SK-N-SH (cell line): ENCODE results near the gene PSENEN. TPM values are rescaled to one million over a fixed set of nuclear protein-coding genes. Genes with fewer than 3 reads are reported as not detected.
A peak's percentile ranks its signal among the peaks of the same experiment; 100 is the strongest.
"Not testable (repeated sequence)": the region's sequence is repeated elsewhere in the genome, so short reads cannot be mapped to it uniquely, and the experiment has no call there.

Experiments used
- CTCF ChIA-PET: fragments of 300-600, 350-600 bp; formaldehyde crosslinking; extraction: SDS; loops from one replicate; lab custom pipeline; 2021; lab: Yijun Ruan, JAX
- POLR2A ChIA-PET: fragments of 350-600 bp; sonication (Branson Sonifier 250); formaldehyde crosslinking; extraction: SDS; loops from one replicate; lab custom pipeline; 2020; ENCODE audit warnings: antibody characterized with exemption, inconsistent platforms; lab: Yijun Ruan, JAX
- DNase-seq: peaks from one replicate; pipeline ENCODE4 v3.0.0; 2012
- H2AFZ ChIP-seq: fragments of 200-600 bp; sonication (generic); 2 replicates; pipeline ENCODE4 v1.8.1; 2016; ENCODE audit warnings: antibody characterized with exemption, mild to moderate bottlenecking, low read depth
- H3F3A ChIP-seq: fragments of 200-600 bp; sonication (generic); replicated peaks from 2 replicates; pipeline ENCODE3; 2016; ENCODE audit warnings: antibody characterized with exemption, mild to moderate bottlenecking; ENCODE audit not compliant: insufficient read depth
- H3K27ac ChIP-seq, 2 experiments: fragments of 200-500 bp in 1 of 2; fragments of 200-600 bp in 1 of 2; sonication (Bioruptor generic) in 1 of 2; sonication (generic), shearing (Covaris generic) in 1 of 2; 2 replicates each; pipeline versions ENCODE4 v1.5.1 to v1.6.1; 2014 to 2016; ENCODE audit warnings: low read depth in 2 of 2, inconsistent platforms in 1 of 2, low read length in 1 of 2, mild to moderate bottlenecking in 1 of 2, mixed read lengths in 1 of 2
- H3K27me3 ChIP-seq: fragments of 200-600 bp; sonication (generic), shearing (Covaris generic); 2 replicates; pipeline ENCODE4 v1.6.1; 2016; ENCODE audit warnings: mixed run types; ENCODE audit not compliant: insufficient read depth
- H3K36me3 ChIP-seq, 2 experiments: fragments of 200-500 bp in 1 of 2; fragments of 200-600 bp in 1 of 2; sonication (Bioruptor generic) in 1 of 2; sonication (generic) in 1 of 2; replicated peaks in 1 of 2; 2 replicates each; pipeline versions ENCODE3 to v1.5.1; 2014 to 2016; ENCODE audit warnings: low read length in 1 of 2, mild to moderate bottlenecking in 1 of 2; ENCODE audit not compliant: insufficient read depth in 2 of 2, control insufficient read depth in 1 of 2
- H3K4me1 ChIP-seq, 2 experiments: fragments of 200-500 bp in 1 of 2; fragments of 200-600 bp in 1 of 2; sonication (Bioruptor generic) in 1 of 2; sonication (generic), shearing (Covaris generic) in 1 of 2; 2 replicates each; pipeline versions ENCODE4 v1.5.1 to v1.6.1; 2014 to 2016; ENCODE audit warnings: low read depth in 1 of 2, low read length in 1 of 2, mixed run types in 1 of 2; ENCODE audit not compliant: insufficient read depth in 2 of 2, control insufficient read depth in 1 of 2
- H3K4me2 ChIP-seq: fragments of 200-600 bp; sonication (generic), shearing (Covaris generic); 2 replicates; pipeline ENCODE4 v1.6.1; 2017; ENCODE audit warnings: mixed run types
- H3K4me3 ChIP-seq, 2 experiments: fragments of 200-500 bp in 1 of 2; fragments of 200-600 bp in 1 of 2; sonication (Bioruptor generic) in 1 of 2; sonication (generic), shearing (Covaris generic) in 1 of 2; 2 replicates each; pipeline versions ENCODE4 v1.5.1 to v1.8.1; 2014 to 2016; ENCODE audit warnings: low read depth in 2 of 2, inconsistent platforms in 1 of 2, low read length in 1 of 2, mild to moderate bottlenecking in 1 of 2, mixed read lengths in 1 of 2, moderate library complexity in 1 of 2
- H3K79me2 ChIP-seq: fragments of 200-600 bp; sonication (generic); 2 replicates; pipeline ENCODE4 v1.8.1; 2017; ENCODE audit warnings: mild to moderate bottlenecking; ENCODE audit not compliant: insufficient read depth
- H3K9ac ChIP-seq: fragments of 200-600 bp; sonication (generic); 2 replicates; pipeline ENCODE4 v1.6.1; 2017; ENCODE audit warnings: mixed run types
- H3K9me2 ChIP-seq: fragments of 200-600 bp; sonication (generic); 2 replicates; pipeline ENCODE4 v1.6.1; 2017; ENCODE audit warnings: mixed run types
- H3K9me3 ChIP-seq: fragments of 200-600 bp; sonication (generic); 2 replicates; pipeline ENCODE4 v1.6.1; 2017; ENCODE audit warnings: mixed run types, mild to moderate bottlenecking, moderate library complexity
- H4K20me1 ChIP-seq: fragments of 200-600 bp; sonication (generic); 2 replicates; pipeline ENCODE4 v1.6.1; 2017; ENCODE audit warnings: mild to moderate bottlenecking, mixed run types; ENCODE audit not compliant: insufficient read depth
- ELF1 ChIP-seq: IDR thresholded peaks from 2 replicates; pipeline ENCODE4 v1.4.0; 2012
- FOSL2 ChIP-seq: IDR thresholded peaks from 2 replicates; pipeline ENCODE4 v1.4.0; 2012; ENCODE audit warnings: low read depth, mild to moderate bottlenecking, moderate library complexity, borderline replicate concordance
- FOXJ3 ChIP-seq: sonication (generic); formaldehyde crosslinking; IDR thresholded peaks from 2 replicates; pipeline ENCODE4 v1.5.1; 2020; ENCODE audit warnings: mild to moderate bottlenecking, missing genetic modification reagents
- FOXM1 ChIP-seq: IDR thresholded peaks from 2 replicates; pipeline ENCODE4 v1.4.0; 2012; ENCODE audit warnings: low read depth, mild to moderate bottlenecking
- GABPA ChIP-seq: IDR thresholded peaks from 2 replicates; pipeline ENCODE4 v1.4.0; 2012; ENCODE audit warnings: low read depth, mild to moderate bottlenecking
- GATA2 ChIP-seq: sonication (generic); formaldehyde crosslinking; IDR thresholded peaks from 2 replicates; pipeline ENCODE4 v1.5.0; 2020; ENCODE audit warnings: mild to moderate bottlenecking, missing genetic modification reagents
- JUND ChIP-seq: IDR thresholded peaks from 2 replicates; pipeline ENCODE4 v1.4.0; 2012
- MXI1 ChIP-seq: IDR thresholded peaks from 2 replicates; pipeline ENCODE4 v1.6.1; 2012; ENCODE audit warnings: mild to moderate bottlenecking, low read depth, low read length, improper control_type of control experiment
- POLR2AphosphoS5 ChIP-seq: IDR thresholded peaks from 2 replicates; pipeline ENCODE4 v1.6.1; 2012; ENCODE audit warnings: low read depth, low read length
- RAD21 ChIP-seq: IDR thresholded peaks from 2 replicates; pipeline ENCODE4 v1.6.1; 2012; ENCODE audit warnings: mild to moderate bottlenecking, low read length
- RFX5 ChIP-seq: IDR thresholded peaks from 2 replicates; pipeline ENCODE4 v1.6.1; 2012; ENCODE audit warnings: mild to moderate bottlenecking, improper control_type of control experiment, low read length
- RXRA ChIP-seq: IDR thresholded peaks from 2 replicates; pipeline ENCODE4 v1.4.0; 2012; ENCODE audit warnings: low read depth, mild to moderate bottlenecking, borderline replicate concordance
- SMC3 ChIP-seq: IDR thresholded peaks from 2 replicates; pipeline ENCODE4 v1.6.1; 2012; ENCODE audit warnings: low read depth, low read length, improper control_type of control experiment
- TCF12 ChIP-seq: IDR thresholded peaks from 2 replicates; pipeline ENCODE4 v1.4.0; 2012
- WGBS: methylation state at CpG from one replicate; pipeline ENCODE4 v1.1.6; 2017; ENCODE audit warnings: low lambda C conversion rate; 5-methylcytosine and 5-hydroxymethylcytosine counted together
- polyA plus RNA-seq, 3 experiments: library from polyadenylated mRNA; depleted of rRNA; stranded (reverse); fragments of >200 nt; gene quantifications; 2 replicates each; pipeline ENCODE4 v1.2.3, GENCODE V29; 2012
- TF ChIP-seq, protein P1 (sequence below): IDR thresholded peaks from 2 replicates; pipeline ENCODE4; 2012
- TF ChIP-seq, protein P2 (sequence below): fragments of 150-350 bp; IDR thresholded peaks from 2 replicates; pipeline ENCODE4 v1.6.1; 2017; ENCODE audit warnings: antibody characterized with exemption, low read length, low read depth, borderline replicate concordance
- TF ChIP-seq, protein P3 (sequence below): IDR thresholded peaks from 2 replicates; pipeline ENCODE4 v1.4.0; 2012; ENCODE audit warnings: low read depth

PSENEN gene
- polyA plus RNA-seq, 1 of the 3 experiments (the other 2 are of a cell fraction): 99.2 TPM

DNA sequence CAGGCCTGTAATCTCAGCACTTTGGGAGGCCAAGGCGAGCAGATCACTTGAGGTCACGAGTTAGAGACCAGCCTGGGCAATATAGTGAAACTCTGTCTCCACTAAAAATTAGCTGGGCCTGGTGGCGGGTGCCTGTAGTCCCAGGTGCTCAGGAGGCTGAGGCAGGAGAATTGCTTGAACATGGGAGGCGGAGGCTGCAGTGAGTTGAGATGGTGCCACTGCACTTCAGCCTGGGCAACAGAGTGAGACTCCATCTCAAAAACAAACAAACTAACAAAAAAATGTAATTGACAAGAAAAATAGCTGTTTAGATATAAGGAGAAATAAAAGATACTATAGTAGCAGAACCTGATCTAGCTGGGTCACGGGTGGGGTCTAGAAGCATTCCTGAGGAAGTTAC lies 26.9 kb downstream of the PSENEN start:
- H2AFZ ChIP-seq, H3K27me3 ChIP-seq, H3K4me3 ChIP-seq, H3K9ac ChIP-seq, H3K4me2 ChIP-seq, H4K20me1 ChIP-seq, DNase-seq, H3F3A ChIP-seq, H3K36me3 ChIP-seq, H3K27ac ChIP-seq, H3K9me2 ChIP-seq, H3K9me3 ChIP-seq: not testable (repeated sequence)
- ChIA-PET POLR2A (interaction anchor here (1.2 to 1.3 kb wide), 2 partner anchors 7 to 32 kb away, joined by 3 to 4 read pairs; no protein-coding TSS in a partner anchor), CTCF (interaction anchor here (1.0 to 1.6 kb wide), 2 partner anchors 12 to 25 kb away, joined by 3 read pairs; partner anchors contain the start of gene LIN37)
- peaks cover 13% of the 10 kb centered on the region; the same call in 1 of the 2 replicates for H3K79me2 ChIP-seq
- TF ChIP-seq POLR2AphosphoS5: 0 out of 2 replicates have a peak, but pooled peaks have one; percentile 3
- H3K4me1 ChIP-seq: peaks cover 0 to 12% of the 10 kb centered on the region in 2 experiments; a peak in 2 of 4 replicates
- 96% methylated on average over 5 of the region's 5 CpGs for WGBS

DNA sequence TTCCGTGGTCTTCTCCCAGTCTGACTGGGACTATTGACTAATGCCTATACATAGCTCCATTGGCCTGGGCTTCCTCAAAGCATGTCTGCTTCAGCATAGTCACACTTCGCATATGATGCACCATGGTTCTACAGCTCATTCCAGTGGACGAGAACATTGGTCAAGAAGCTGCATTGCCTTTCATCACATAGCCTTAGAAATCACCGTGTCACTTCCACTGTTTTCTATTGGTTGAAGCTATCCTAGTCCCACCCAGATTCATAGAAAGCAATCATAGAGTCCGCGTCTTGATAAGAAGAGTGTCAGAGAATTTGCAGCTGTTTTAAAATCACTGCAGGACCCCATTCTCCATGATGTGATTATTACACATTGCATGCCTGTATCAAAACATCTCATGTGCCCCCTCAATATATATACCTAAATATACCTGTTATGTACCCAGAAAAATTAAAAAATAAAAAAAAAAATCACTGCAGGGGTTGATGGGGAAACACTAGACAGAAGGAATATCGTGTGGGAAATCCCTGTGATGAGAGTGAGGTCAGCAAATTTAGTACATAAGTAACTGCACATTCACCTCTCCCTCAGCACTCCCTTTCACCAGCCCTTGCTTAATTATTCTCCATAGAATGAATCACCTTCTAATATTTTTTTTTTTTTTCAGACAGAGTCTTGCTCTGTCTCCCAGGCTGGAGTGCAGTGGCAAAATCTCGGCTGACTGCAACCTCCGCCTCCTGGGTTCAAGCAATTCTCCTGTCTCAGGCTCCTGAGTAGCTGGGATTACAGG lies 27.8 kb downstream of the PSENEN start:
- Histone ChIP-seq H3K9me2 (no peaks in the 10 kb centered on the region), H3K36me3 (peaks cover 0 to 1% of the 10 kb centered on the region in 2 experiments), H3K27ac (no peak overlapping the region), H3K4me1 (peaks cover 0 to 12% of the 10 kb centered on the region in 2 experiments; a peak in 2 of 4 replicates), H4K20me1 (no peaks in the 10 kb centered on the region), H3K9ac (no peak overlapping the region), H2AFZ (no peak overlapping the region), H3K79me2 (peaks cover 13% of the 10 kb centered on the region; the same call in 1 of the 2 replicates), H3K4me3 (no peak overlapping the region), H3K4me2 (no peak overlapping the region), H3K9me3 (no peaks in the 10 kb centered on the region), H3K27me3 (no peaks in the 10 kb centered on the region), H3F3A (peaks cover 8% of the 10 kb centered on the region)
- POLR2A ChIA-PET: interaction anchor here (0.7 to 1.3 kb wide), 3 partner anchors 8 to 275 kb away, joined by 3 to 4 read pairs (median 3); no protein-coding TSS in a partner anchor
- TF ChIP-seq FOXJ3 (CRISPR knock-in tag) (no peak), MXI1 (no peak), RFX5 (no peak), JUND (no peak), SMC3 (no peak), RAD21 (no peak), GABPA (no peak), ELF1 (no peak), FOXM1 (no peak), GATA2 (no peak), RXRA (no peak), TCF12 (no peak), FOSL2 (no peak), POLR2AphosphoS5 (no peak)
- TF ChIP-seq, protein P1, sequence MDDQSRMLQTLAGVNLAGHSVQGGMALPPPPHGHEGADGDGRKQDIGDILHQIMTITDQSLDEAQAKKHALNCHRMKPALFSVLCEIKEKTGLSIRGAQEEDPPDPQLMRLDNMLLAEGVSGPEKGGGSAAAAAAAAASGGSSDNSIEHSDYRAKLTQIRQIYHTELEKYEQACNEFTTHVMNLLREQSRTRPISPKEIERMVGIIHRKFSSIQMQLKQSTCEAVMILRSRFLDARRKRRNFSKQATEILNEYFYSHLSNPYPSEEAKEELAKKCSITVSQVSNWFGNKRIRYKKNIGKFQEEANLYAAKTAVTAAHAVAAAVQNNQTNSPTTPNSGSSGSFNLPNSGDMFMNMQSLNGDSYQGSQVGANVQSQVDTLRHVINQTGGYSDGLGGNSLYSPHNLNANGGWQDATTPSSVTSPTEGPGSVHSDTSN: no peak
- TF ChIP-seq, protein P2, sequence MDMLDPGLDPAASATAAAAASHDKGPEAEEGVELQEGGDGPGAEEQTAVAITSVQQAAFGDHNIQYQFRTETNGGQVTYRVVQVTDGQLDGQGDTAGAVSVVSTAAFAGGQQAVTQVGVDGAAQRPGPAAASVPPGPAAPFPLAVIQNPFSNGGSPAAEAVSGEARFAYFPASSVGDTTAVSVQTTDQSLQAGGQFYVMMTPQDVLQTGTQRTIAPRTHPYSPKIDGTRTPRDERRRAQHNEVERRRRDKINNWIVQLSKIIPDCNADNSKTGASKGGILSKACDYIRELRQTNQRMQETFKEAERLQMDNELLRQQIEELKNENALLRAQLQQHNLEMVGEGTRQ: no peak
- TF ChIP-seq, protein P3, sequence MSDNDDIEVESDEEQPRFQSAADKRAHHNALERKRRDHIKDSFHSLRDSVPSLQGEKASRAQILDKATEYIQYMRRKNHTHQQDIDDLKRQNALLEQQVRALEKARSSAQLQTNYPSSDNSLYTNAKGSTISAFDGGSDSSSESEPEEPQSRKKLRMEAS: no peak
- CTCF ChIA-PET: interaction anchor here (1.0 to 1.6 kb wide), 2 partner anchors 13 to 25 kb away, joined by 3 read pairs; partner anchors contain the start of gene LIN37
- 30% methylated on average over 9 of the region's 9 CpGs for WGBS
- no peak for DNase-seq
